Astrocyte (in vitro differentiated cells and primary cell): Measurements from ENCODE around the gene FKBP1A. TPM values are rescaled to one million over a fixed set of nuclear protein-coding genes. Genes with fewer than 3 reads are reported as not detected.

Source experiments
- DNase-seq: peaks from one replicate; pipeline ENCODE4 v3.0.0-alpha.2; 2010; ENCODE audit warnings: low read depth
- FAIRE-seq: peaks from 2 replicates; lab custom pipeline; 2011; peaks lifted over from hg19 to GRCh38; lab: Jason Lieb, UNC
- H2AFZ ChIP-seq: 2 replicates; pipeline ENCODE4 v1.6.0; 2012; ENCODE audit warnings: low read depth, low read length, inconsistent platforms
- H3K27ac ChIP-seq: 2 replicates; pipeline ENCODE4 v1.5.1; 2011; ENCODE audit warnings: low read depth, low read length, inconsistent platforms
- H3K27me3 ChIP-seq: 2 replicates; pipeline ENCODE4 v1.6.0; 2011; ENCODE audit warnings: low read length, inconsistent platforms; ENCODE audit not compliant: insufficient read depth
- H3K36me3 ChIP-seq: 2 replicates; pipeline ENCODE4 v1.5.1; 2011; ENCODE audit warnings: low read length, inconsistent platforms; ENCODE audit not compliant: insufficient read depth
- H3K4me1 ChIP-seq: 2 replicates; pipeline ENCODE4 v1.5.1; 2011; ENCODE audit warnings: low read length, inconsistent platforms; ENCODE audit not compliant: insufficient read depth
- H3K4me2 ChIP-seq: 2 replicates; pipeline ENCODE4 v1.6.0; 2012; ENCODE audit warnings: low read length, inconsistent platforms
- H3K4me3 ChIP-seq: 2 replicates; pipeline ENCODE4 v1.5.1; 2011; ENCODE audit warnings: low read depth, mild to moderate bottlenecking, low read length, inconsistent platforms; ENCODE audit not compliant: insufficient read depth
- H3K79me2 ChIP-seq: 2 replicates; pipeline ENCODE4 v1.6.0; 2012; ENCODE audit warnings: mild to moderate bottlenecking, low read length, inconsistent platforms; ENCODE audit not compliant: insufficient read depth
- H3K9ac ChIP-seq: 2 replicates; pipeline ENCODE4 v1.6.0; 2012; ENCODE audit warnings: mild to moderate bottlenecking, low read length, inconsistent platforms
- H3K9me3 ChIP-seq: 2 replicates; pipeline ENCODE4 v1.5.1; 2012; ENCODE audit warnings: low read depth, mild to moderate bottlenecking, low read length, inconsistent platforms; ENCODE audit not compliant: insufficient read depth
- H4K20me1 ChIP-seq: 2 replicates; pipeline ENCODE4 v1.6.0; 2012; ENCODE audit warnings: low read length, inconsistent platforms; ENCODE audit not compliant: insufficient read depth
- H3K27ac Mint-ChIP-seq: one replicate; pipeline ENCODE4 v1.8.0; 2021; ENCODE audit warnings: mild to moderate bottlenecking, mixed read lengths; ENCODE audit not compliant: unreplicated experiment
- H3K27me3 Mint-ChIP-seq: one replicate; pipeline ENCODE4 v1.8.0; 2021; ENCODE audit warnings: low read depth, mixed read lengths; ENCODE audit not compliant: unreplicated experiment
- H3K36me3 Mint-ChIP-seq: one replicate; pipeline ENCODE4 v1.8.0; 2021; ENCODE audit warnings: low read depth, mixed read lengths; ENCODE audit not compliant: unreplicated experiment
- H3K4me1 Mint-ChIP-seq: one replicate; pipeline ENCODE4 v1.8.0; 2021; ENCODE audit warnings: low read depth, mixed read lengths; ENCODE audit not compliant: unreplicated experiment
- H3K4me3 Mint-ChIP-seq: one replicate; pipeline ENCODE4 v1.8.0; 2021; ENCODE audit warnings: mild to moderate bottlenecking, moderate library complexity, mixed read lengths; ENCODE audit not compliant: unreplicated experiment
- H3K9me3 Mint-ChIP-seq: one replicate; pipeline ENCODE4 v1.8.0; 2021; ENCODE audit warnings: mild to moderate bottlenecking, mixed read lengths; ENCODE audit not compliant: unreplicated experiment
- EZH2 ChIP-seq: IDR thresholded peaks from 2 replicates; pipeline ENCODE4 v1.6.1; 2012; ENCODE audit warnings: mild to moderate bottlenecking, low read length, inconsistent platforms; ENCODE audit not compliant: insufficient read depth
- total RNA-seq: library from RNA; stranded (reverse); gene quantifications from 2 replicates; pipeline ENCODE4 v1.2.1, GENCODE V29; 2021
- TF ChIP-seq, protein P1 (sequence below): IDR thresholded peaks from 2 replicates; pipeline ENCODE4 v1.5.1; 2011; ENCODE audit warnings: low read depth, mild to moderate bottlenecking, inconsistent platforms, low read length, moderate library complexity; ENCODE audit not compliant: insufficient read depth

FKBP1A gene
- total RNA-seq, 1 donor from 2014 or later, result 379 TPM

DNA sequence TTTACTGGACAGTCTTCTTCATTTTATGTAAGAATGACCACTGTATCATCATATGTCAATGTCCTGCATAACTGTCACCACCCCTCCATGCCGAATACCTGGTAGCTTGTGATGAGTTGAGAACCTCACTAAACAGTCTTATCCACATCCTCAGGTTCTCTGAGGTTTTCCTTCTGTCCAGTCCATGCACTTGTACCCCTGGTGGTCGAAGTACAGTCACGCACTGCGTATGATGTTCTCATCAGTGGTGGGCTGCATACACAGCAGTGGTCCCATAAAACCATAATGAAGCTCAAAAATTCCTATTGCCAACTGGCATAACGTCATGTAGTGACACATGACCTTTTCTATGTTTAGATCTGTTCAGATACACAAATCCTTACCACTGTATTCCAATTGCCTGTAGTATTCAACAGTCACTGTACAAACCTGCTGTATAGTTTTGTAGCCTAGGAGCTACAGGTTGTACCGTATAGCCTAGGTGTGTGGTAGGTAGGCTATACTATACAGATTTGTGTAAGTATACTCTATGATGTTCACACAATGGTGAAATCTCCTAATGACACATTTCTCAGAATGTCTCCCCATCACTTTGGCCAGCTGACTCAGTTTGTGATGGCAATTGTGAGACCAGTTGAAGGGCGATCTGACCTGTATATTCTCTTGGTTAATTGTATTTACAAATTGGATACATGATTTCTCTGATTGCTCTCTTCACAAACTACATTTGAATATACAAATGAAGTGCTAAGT, 32.6 kb downstream of the FKBP1A start:
- TF ChIP-seq EZH2, result no peak
- TF ChIP-seq, protein P1, sequence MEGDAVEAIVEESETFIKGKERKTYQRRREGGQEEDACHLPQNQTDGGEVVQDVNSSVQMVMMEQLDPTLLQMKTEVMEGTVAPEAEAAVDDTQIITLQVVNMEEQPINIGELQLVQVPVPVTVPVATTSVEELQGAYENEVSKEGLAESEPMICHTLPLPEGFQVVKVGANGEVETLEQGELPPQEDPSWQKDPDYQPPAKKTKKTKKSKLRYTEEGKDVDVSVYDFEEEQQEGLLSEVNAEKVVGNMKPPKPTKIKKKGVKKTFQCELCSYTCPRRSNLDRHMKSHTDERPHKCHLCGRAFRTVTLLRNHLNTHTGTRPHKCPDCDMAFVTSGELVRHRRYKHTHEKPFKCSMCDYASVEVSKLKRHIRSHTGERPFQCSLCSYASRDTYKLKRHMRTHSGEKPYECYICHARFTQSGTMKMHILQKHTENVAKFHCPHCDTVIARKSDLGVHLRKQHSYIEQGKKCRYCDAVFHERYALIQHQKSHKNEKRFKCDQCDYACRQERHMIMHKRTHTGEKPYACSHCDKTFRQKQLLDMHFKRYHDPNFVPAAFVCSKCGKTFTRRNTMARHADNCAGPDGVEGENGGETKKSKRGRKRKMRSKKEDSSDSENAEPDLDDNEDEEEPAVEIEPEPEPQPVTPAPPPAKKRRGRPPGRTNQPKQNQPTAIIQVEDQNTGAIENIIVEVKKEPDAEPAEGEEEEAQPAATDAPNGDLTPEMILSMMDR, result peak; percentile 10
- DNase-seq, result no peak
- no peaks in the 10 kb centered on the region for H3K27me3 Mint-ChIP-seq

DNA sequence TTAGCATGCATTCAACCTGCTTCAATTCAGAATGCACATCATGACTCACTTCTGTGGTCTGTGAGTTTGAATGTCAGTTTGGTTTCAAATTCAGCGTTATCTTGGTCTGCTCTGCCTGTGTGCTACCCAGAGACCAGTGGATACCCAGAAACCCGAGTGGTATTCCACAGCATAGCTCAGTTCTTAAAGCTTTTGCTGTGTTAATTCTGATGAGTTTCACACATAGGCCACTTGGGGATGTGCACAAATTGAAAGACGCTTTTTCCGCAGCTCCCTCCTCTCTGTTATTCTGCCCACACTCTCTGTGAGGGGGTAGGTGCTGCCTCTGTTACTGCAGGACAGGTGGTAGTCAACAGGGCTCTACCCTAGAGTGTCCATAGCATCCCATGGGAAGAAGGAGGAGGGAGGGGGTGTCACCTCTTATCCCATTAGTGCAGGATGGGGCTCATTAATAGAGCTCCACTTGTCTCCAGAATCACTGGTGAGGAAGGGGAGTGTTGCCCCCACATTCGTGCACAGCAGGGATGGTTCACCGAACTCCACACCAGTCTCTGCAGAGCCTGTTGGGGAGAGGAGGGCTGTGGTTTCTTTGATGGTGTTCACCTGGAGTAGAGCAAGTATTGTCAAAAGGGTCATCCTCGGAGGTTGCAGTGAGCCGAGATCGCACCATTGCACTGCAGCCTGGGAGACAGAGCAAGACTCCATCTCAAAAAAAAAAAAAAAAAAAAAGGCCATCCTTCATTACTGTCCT, 34.8 kb downstream of the FKBP1A start:
- H3K27ac Mint-ChIP-seq, result no peak overlapping the region

More for the DNA sequence above, 32.6 kb downstream of the FKBP1A start:
- H2AFZ ChIP-seq, result no peak overlapping the region
- H4K20me1 ChIP-seq, result peaks cover 48% of the 10 kb centered on the region
- no peak overlapping the region for H3K4me2 ChIP-seq
- peaks cover 12% of the 10 kb centered on the region for H3K4me1 Mint-ChIP-seq
- no peaks in the 10 kb centered on the region for H3K9me3 Mint-ChIP-seq
- no peak overlapping the region for H3K4me3 ChIP-seq
- no peak overlapping the region for H3K4me3 Mint-ChIP-seq
- H3K27ac ChIP-seq, result no peak overlapping the region
- H3K79me2 ChIP-seq, result peaks cover 2% of the 10 kb centered on the region
- H3K27ac Mint-ChIP-seq, result no peak overlapping the region
- peaks cover 11% of the 10 kb centered on the region for H3K36me3 ChIP-seq
- FAIRE-seq, result peak; percentile 43
- H3K36me3 Mint-ChIP-seq, result peaks cover 19% of the 10 kb centered on the region
- peaks cover 9% of the 10 kb centered on the region for H3K4me1 ChIP-seq
- no peaks in the 10 kb centered on the region for H3K27me3 ChIP-seq
- H3K9me3 ChIP-seq, result no peaks in the 10 kb centered on the region
- H3K9ac ChIP-seq, result no peak overlapping the region

More for the DNA sequence above, 34.8 kb downstream of the FKBP1A start:
- Mint-ChIP-seq H3K27me3 (no peaks in the 10 kb centered on the region), H3K4me1 (peaks cover 10% of the 10 kb centered on the region), H3K36me3 (peaks cover 23% of the 10 kb centered on the region), H3K9me3 (no peaks in the 10 kb centered on the region), H3K4me3 (no peak overlapping the region)
- peak; percentile 5 for FAIRE-seq
- Histone ChIP-seq H3K9ac (peak overlapping the region; percentile 19), H3K27me3 (no peaks in the 10 kb centered on the region), H3K36me3 (peaks cover 8% of the 10 kb centered on the region), H2AFZ (no peak overlapping the region), H3K9me3 (no peaks in the 10 kb centered on the region), H4K20me1 (peaks cover 44% of the 10 kb centered on the region), H3K27ac (no peak overlapping the region), H3K79me2 (peaks cover 2% of the 10 kb centered on the region), H3K4me1 (peaks cover 9% of the 10 kb centered on the region), H3K4me2 (peak overlapping the region; percentile 11), H3K4me3 (no peak overlapping the region)
- TF ChIP-seq, protein P1, result no peak
- TF ChIP-seq EZH2, result no peak
- DNase-seq, result peak; percentile 78
